H1 (cell line): ENCODE data around the gene SIRT5. TPM values are rescaled to one million over a fixed set of nuclear protein-coding genes. Genes with fewer than 3 reads are reported as not detected.

ENCODE experiments used
- CTCF ChIA-PET: fragments of 300-600 bp; sonication (Branson Sonifier 250); formaldehyde crosslinking; loops from one replicate; lab custom pipeline; 2021; ENCODE audit not compliant: partially characterized antibody; lab: Charles Lee
- POLR2A ChIA-PET: fragments of 300-600 bp; sonication (Branson Sonifier 250); formaldehyde crosslinking; loops from one replicate; lab custom pipeline; 2021; ENCODE audit warnings: inconsistent platforms; ENCODE audit not compliant: partially characterized antibody; lab: Charles Lee
- DNase-seq, 2 experiments: peaks; one replicate each; pipeline versions ENCODE4 v3.0.0 to v3.0.0-alpha.2; 2010 to 2022; ENCODE audit warnings: low spot score in 2 of 2, low read depth in 1 of 2, mixed read lengths in 1 of 2
- FAIRE-seq: peaks from 2 replicates; lab custom pipeline; 2011; peaks lifted over from hg19 to GRCh38; lab: Jason Lieb, UNC
- H2AFZ ChIP-seq: 2 replicates; pipeline ENCODE4 v1.8.1; 2012; ENCODE audit warnings: low read length, inconsistent platforms
- H2AK5ac ChIP-seq: 2 replicates; pipeline ENCODE4 v1.6.1; 2013; ENCODE audit warnings: low read depth, low read length
- H2BK120ac ChIP-seq: replicated peaks from 2 replicates; pipeline ENCODE3; 2013; ENCODE audit warnings: low read depth, low read length, inconsistent platforms
- H2BK12ac ChIP-seq: 2 replicates; pipeline ENCODE4 v1.6.1; 2013; ENCODE audit warnings: low read depth, low read length
- H2BK15ac ChIP-seq: 2 replicates; pipeline ENCODE4 v1.6.1; 2013; ENCODE audit warnings: low read length
- H2BK20ac ChIP-seq: 2 replicates; pipeline ENCODE4 v1.6.1; 2013; ENCODE audit warnings: low read length
- H2BK5ac ChIP-seq: 2 replicates; pipeline ENCODE4 v1.6.1; 2013; ENCODE audit warnings: low read depth, low read length
- H3K14ac ChIP-seq: 2 replicates; pipeline ENCODE4 v1.6.1; 2013; ENCODE audit warnings: inconsistent platforms; ENCODE audit not compliant: insufficient read length
- H3K18ac ChIP-seq: 2 replicates; pipeline ENCODE4 v1.6.1; 2013; ENCODE audit warnings: low read length; ENCODE audit errors: extremely low read depth
- H3K23ac ChIP-seq: 2 replicates; pipeline ENCODE4 v1.6.1; 2013; ENCODE audit warnings: inconsistent platforms; ENCODE audit not compliant: insufficient read length
- H3K23me2 ChIP-seq: 2 replicates; pipeline ENCODE4 v1.6.1; 2013; ENCODE audit warnings: low read depth, low read length
- H3K27ac ChIP-seq: 2 replicates; pipeline ENCODE4 v1.6.1; 2011; ENCODE audit warnings: low read depth, low read length, inconsistent platforms
- H3K27me3 ChIP-seq, 4 experiments: replicated peaks in 1 of 4; 1 replicate in 1 of 4; 2 replicates in 3 of 4; pipeline versions ENCODE4 v1.6.1 to v1.8.1; 2011 to 2013; ENCODE audit warnings: low read length in 3 of 4, mild to moderate bottlenecking in 3 of 4, inconsistent platforms in 2 of 4, mixed read lengths in 2 of 4, moderate library complexity in 1 of 4; ENCODE audit not compliant: control insufficient read depth in 3 of 4, insufficient read depth in 3 of 4; ENCODE audit errors: extremely low read depth in 1 of 4
- H3K36me3 ChIP-seq, 4 experiments: 2 replicates each; pipeline versions ENCODE4 v1.6.1 to v1.8.1; 2011 to 2013; ENCODE audit warnings: mild to moderate bottlenecking in 4 of 4, low read length in 3 of 4, moderate library complexity in 2 of 4, control low read depth in 1 of 4, inconsistent platforms in 1 of 4; ENCODE audit not compliant: insufficient read depth in 4 of 4, control insufficient read depth in 2 of 4
- H3K4ac ChIP-seq: replicated peaks from 2 replicates; pipeline ENCODE3; 2013; ENCODE audit warnings: low read length, low read depth, mixed read lengths, inconsistent platforms; ENCODE audit not compliant: insufficient read length
- H3K4me1 ChIP-seq, 4 experiments: replicated peaks in 1 of 4; 1 replicate in 1 of 4; 2 replicates in 3 of 4; pipeline versions ENCODE4 v1.6.1 to v1.8.1; 2011 to 2013; ENCODE audit warnings: low read length in 3 of 4, inconsistent platforms in 2 of 4, mixed read lengths in 1 of 4; ENCODE audit not compliant: insufficient read depth in 4 of 4, control insufficient read depth in 3 of 4
- H3K4me2 ChIP-seq, 2 experiments: 2 replicates each; pipeline versions ENCODE4 v1.6.1 to v1.8.1; 2011 to 2013; ENCODE audit warnings: low read depth in 2 of 2, low read length in 2 of 2, control low read depth in 1 of 2, inconsistent platforms in 1 of 2, mild to moderate bottlenecking in 1 of 2; ENCODE audit not compliant: insufficient read depth in 1 of 2
- H3K4me3 ChIP-seq, 4 experiments: fragments of 200-600, 300-600 bp in 1 of 4; sonication (generic), shearing (Covaris generic), sonication (Bioruptor Twin) in 1 of 4; 2 replicates each; pipeline versions ENCODE4 v1.5.1 to v1.8.1; 2011 to 2016; ENCODE audit warnings: low read length in 4 of 4, low read depth in 3 of 4, control low read depth in 2 of 4, inconsistent platforms in 2 of 4, mild to moderate bottlenecking in 2 of 4, mixed read lengths in 1 of 4, moderate library complexity in 1 of 4; ENCODE audit not compliant: insufficient read depth in 2 of 4; ENCODE audit errors: extremely low read depth in 1 of 4
- H3K56ac ChIP-seq: replicated peaks from 2 replicates; pipeline ENCODE3; 2013; ENCODE audit warnings: low read depth, mild to moderate bottlenecking, mixed read lengths, low read length, inconsistent platforms; ENCODE audit not compliant: insufficient read length
- H3K79me1 ChIP-seq: 2 replicates; pipeline ENCODE4 v1.6.1; 2013; ENCODE audit warnings: low read depth, low read length, control low read depth
- H3K79me2 ChIP-seq, 2 experiments: 2 replicates each; pipeline versions ENCODE4 v1.6.1 to v1.8.1; 2012 to 2013; ENCODE audit warnings: low read length in 2 of 2, mild to moderate bottlenecking in 2 of 2, inconsistent platforms in 1 of 2; ENCODE audit not compliant: insufficient read depth in 2 of 2, control insufficient read depth in 1 of 2
- H3K9ac ChIP-seq, 4 experiments: replicated peaks in 1 of 4; 1 replicate in 1 of 4; 2 replicates in 3 of 4; pipeline versions ENCODE4 v1.6.1 to v1.8.1; 2011 to 2013; ENCODE audit warnings: low read depth in 3 of 4, low read length in 3 of 4, control low read depth in 2 of 4, mild to moderate bottlenecking in 2 of 4, moderate library complexity in 2 of 4, inconsistent platforms in 1 of 4; ENCODE audit errors: extremely low read depth in 1 of 4
- H3K9me3 ChIP-seq, 2 experiments: 2 replicates each; pipeline versions ENCODE4 v1.6.1 to v1.8.1; 2012 to 2013; ENCODE audit warnings: mild to moderate bottlenecking in 2 of 2, moderate library complexity in 2 of 2, control low read depth in 1 of 2, inconsistent platforms in 1 of 2, low read depth in 1 of 2, low read length in 1 of 2, mixed read lengths in 1 of 2; ENCODE audit not compliant: insufficient read depth in 2 of 2
- H4K20me1 ChIP-seq, 2 experiments: replicated peaks in 1 of 2; 2 replicates each; pipeline versions ENCODE3 to v1.8.1; 2011 to 2013; ENCODE audit warnings: inconsistent platforms in 2 of 2, low read length in 2 of 2, mild to moderate bottlenecking in 1 of 2; ENCODE audit not compliant: insufficient read depth in 2 of 2, control insufficient read depth in 1 of 2
- H4K5ac ChIP-seq: 2 replicates; pipeline ENCODE4 v1.6.1; 2013; ENCODE audit warnings: low read length, low read depth, mixed read lengths, inconsistent platforms; ENCODE audit not compliant: insufficient read length
- H4K8ac ChIP-seq: 2 replicates; pipeline ENCODE4 v1.8.0; 2013; ENCODE audit warnings: mild to moderate bottlenecking, moderate library complexity, low read length, inconsistent platforms; ENCODE audit not compliant: insufficient read depth; ENCODE audit errors: extremely low read depth
- H4K91ac ChIP-seq: replicated peaks from 2 replicates; pipeline ENCODE3; 2013; ENCODE audit warnings: low read length, mixed read lengths, inconsistent platforms; ENCODE audit not compliant: insufficient read length
- CBX8 ChIP-seq: fragments of 300-800, 300-1000 bp; sonication (generic); IDR thresholded peaks from 2 replicates; pipeline ENCODE4 v1.7.1; 2016; ENCODE audit warnings: low read depth, low read length, borderline replicate concordance
- EP300 ChIP-seq, 2 experiments: IDR thresholded peaks; 1 replicate in 1 of 2; 2 replicates in 1 of 2; pipeline ENCODE4 v1.6.1; 2011 to 2012; ENCODE audit warnings: low read depth in 2 of 2, low read length in 2 of 2, mild to moderate bottlenecking in 2 of 2, borderline replicate concordance in 1 of 2, inconsistent platforms in 1 of 2, moderate library complexity in 1 of 2
- JUN ChIP-seq: IDR thresholded peaks from 2 replicates; pipeline ENCODE4 v1.6.1; 2011; ENCODE audit warnings: low read depth, mild to moderate bottlenecking, improper control_type of control experiment, low read length
- MAFK ChIP-seq: IDR thresholded peaks from 2 replicates; pipeline ENCODE4 v1.6.1; 2012; ENCODE audit warnings: low read depth, mild to moderate bottlenecking, improper control_type of control experiment, low read length
- PHF8 ChIP-seq: fragments of 200-600 bp; sonication (generic); conservative IDR thresholded peaks from 2 replicates; pipeline ENCODE4 v1.7.1; 2012; ENCODE audit warnings: low read depth, mild to moderate bottlenecking, inconsistent platforms, low read length, moderate library complexity
- RBBP5 ChIP-seq: IDR thresholded peaks from 2 replicates; pipeline ENCODE4 v1.7.1; 2012; ENCODE audit warnings: low read depth, mild to moderate bottlenecking, inconsistent platforms, low read length, moderate library complexity, borderline replicate concordance
- RNF2 ChIP-seq: fragments of 200-900, 300-1000 bp; sonication (generic); IDR thresholded peaks from 2 replicates; pipeline ENCODE4 v1.7.1; 2016; ENCODE audit warnings: borderline replicate concordance, low read depth, mild to moderate bottlenecking, antibody characterized with exemption, low read length; ENCODE audit not compliant: poor library complexity, severe bottlenecking; ENCODE audit errors: missing control alignments
- SP2 ChIP-seq: IDR thresholded peaks from 2 replicates; pipeline ENCODE4 v1.6.1; 2012; ENCODE audit warnings: mild to moderate bottlenecking, low read length, inconsistent platforms
- SP4 ChIP-seq: IDR thresholded peaks from 2 replicates; pipeline ENCODE4 v1.6.1; 2012; ENCODE audit warnings: low read length, inconsistent platforms
- SUZ12 ChIP-seq: fragments of 200-600 bp; sonication (generic); IDR thresholded peaks from 2 replicates; pipeline ENCODE4 v1.6.1; 2012; ENCODE audit warnings: mild to moderate bottlenecking, inconsistent platforms, low read length, moderate library complexity, mixed read lengths
- TAF7 ChIP-seq: optimal IDR thresholded peaks from 2 replicates; pipeline ENCODE3; 2011; ENCODE audit warnings: low read depth, mild to moderate bottlenecking, inconsistent platforms, low read length, moderate library complexity, borderline replicate concordance
- TEAD4 ChIP-seq: IDR thresholded peaks from 2 replicates; pipeline ENCODE4 v1.6.1; 2012; ENCODE audit warnings: low read depth, low read length, inconsistent platforms, mixed read lengths
- WGBS, 2 experiments: shearing (Covaris generic) in 1 of 2; methylation state at CpG; one replicate each; pipeline versions ENCODE4 v1.1.6 to v1.1.7; 2013 to 2015; ENCODE audit warnings: low lambda C conversion rate in 2 of 2, mixed read lengths in 2 of 2, inconsistent platforms in 1 of 2, low coverage in 1 of 2, missing lambda C conversion rate in 1 of 2; ENCODE audit not compliant: insufficient replicate concordance in 2 of 2, insufficient coverage in 1 of 2, insufficient read length in 1 of 2; ENCODE audit errors: extremely low coverage in 1 of 2, missing lambda C conversion rate in 1 of 2; 5-methylcytosine and 5-hydroxymethylcytosine counted together
- polyA plus RNA-seq, 7 experiments: library from polyadenylated mRNA; depleted of rRNA in 3 of 7; stranded (reverse) in 5 of 7; unstranded in 2 of 7; fragments of >200 nt in 5 of 7; fragments of 200-250 nt in 2 of 7; gene quantifications; 1 replicate in 5 of 7; 2 replicates in 1 of 7; 4 replicates in 1 of 7; pipeline versions ENCODE4 v1.2.1 to v1.2.3, GENCODE V29; 2011 to 2013; ENCODE audit warnings: missing spikeins in 2 of 7, mixed read lengths in 2 of 7
- total RNA-seq: library from RNA; stranded (reverse); fragmentation: NEBNext Ultra II Directional; extraction: Animal tissue kit (Norgen Biotek cat#: 25700); gene quantifications from 2 replicates; pipeline ENCODE4 v1.2.1, GENCODE V29; 2021

SIRT5 gene
- total and polyA plus RNA-seq, 2 of the 8 experiments (the other 6 are each of a cell fraction or from before 2014, with no cell fraction given), result 7.4 to 14.7 TPM

DNA sequence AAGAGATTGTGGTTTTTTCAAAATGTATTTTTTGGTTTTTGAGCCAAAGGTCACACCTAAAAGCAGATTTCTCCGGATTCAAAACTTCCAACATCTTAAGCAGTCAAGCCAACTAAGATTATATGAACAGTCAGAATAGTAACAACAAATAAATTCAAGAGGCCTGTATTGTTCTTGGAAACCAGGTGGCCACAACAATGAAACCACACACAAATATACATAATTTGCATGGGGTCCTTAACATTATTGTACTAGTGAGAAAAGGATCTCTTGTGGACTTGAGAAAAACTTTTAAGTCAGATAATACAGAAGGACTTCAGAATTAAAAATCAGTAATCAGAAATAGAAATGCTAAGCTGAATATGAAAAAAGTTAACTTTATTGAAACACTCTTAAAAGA lies 81.3 kb downstream of the SIRT5 start:
- H2AFZ ChIP-seq, result no peak overlapping the region
- WGBS, 2 experiments, result 88% methylated on average over 1 of the region's 1 CpG; no CpG with 5 or more reads in 1 of the 2 experiments
- H3K79me2 ChIP-seq, result peaks cover 4 to 19% of the 10 kb centered on the region in 2 experiments; a peak in 3 of 4 replicates
- TF ChIP-seq EP300 (IDR thresholded peaks at IDR 0.05; ENCODE audit: borderline replicate concordance in 1 of 2, low read depth in 2 of 2, low read length in 2 of 2) (no peak), CBX8 (no peak), RBBP5 (no peak), MAFK (no peak), SP4 (no peak), RNF2 (no peak), SP2 (no peak), SUZ12 (no peak), TAF7 (no peak), JUN (no peak), PHF8 (no peak), TEAD4 (no peak)
- TF ChIP-seq, all 59 proteins: peak for 0
- H3K4me3 ChIP-seq, result no peak overlapping the region
- no peaks in the 10 kb centered on the region for H3K36me3 ChIP-seq
- no peak overlapping the region for H2BK20ac ChIP-seq
- H3K9ac ChIP-seq, result no peak overlapping the region
- POLR2A ChIA-PET, result no interaction called here
- H3K4me2 ChIP-seq, result no peak overlapping the region
- no peak overlapping the region for H2BK5ac ChIP-seq
- H3K18ac ChIP-seq, result no peak overlapping the region
- peaks cover 0 to 4% of the 10 kb centered on the region in 2 experiments for H4K20me1 ChIP-seq
- H2BK12ac ChIP-seq, result no peak overlapping the region
- no peaks in the 10 kb centered on the region for H3K23me2 ChIP-seq
- H2BK15ac ChIP-seq, result no peak overlapping the region
- no peaks in the 10 kb centered on the region for H3K9me3 ChIP-seq
- no peak overlapping the region for H3K23ac ChIP-seq
- H2BK120ac ChIP-seq, result no peak overlapping the region
- H3K27ac ChIP-seq, result no peak overlapping the region
- no peak overlapping the region for H3K4ac ChIP-seq
- 0 out of 7 replicates have a peak, but pooled peaks cover 0 to 2% (median 0%) of the 10 kb centered on the region in 4 experiments for H3K4me1 ChIP-seq
- H3K27me3 ChIP-seq, result no peaks in the 10 kb centered on the region
- no peak overlapping the region for H4K5ac ChIP-seq
- H3K56ac ChIP-seq, result no peak overlapping the region
- no peak overlapping the region for H2AK5ac ChIP-seq
- H4K91ac ChIP-seq, result no peak overlapping the region
- DNase-seq (no peak), FAIRE-seq (no peak)
- CTCF ChIA-PET, result interaction anchor here (1.1 kb wide), 1 partner anchor 31 kb away, joined by 4 read pairs; no protein-coding TSS in a partner anchor
- H3K79me1 ChIP-seq, result no peaks in the 10 kb centered on the region
- no peak overlapping the region for H4K8ac ChIP-seq
- H3K14ac ChIP-seq, result no peak overlapping the region
